Stimulated activated CD8-positive, alpha-beta memory T cell treated with anti-CD3 and anti-CD28 coated beads, Interleukin-4, amount 100 ng/mL, for 1 hour (primary cell): ENCODE results near the gene INAFM1.
"Not testable (repeated sequence)": the region's sequence is repeated elsewhere in the genome, so short reads cannot be mapped to it uniquely, and the experiment has no call there.

Source experiments
- DNase-seq, 2 donors: peaks; one replicate each; pipeline ENCODE4 v3.0.0-alpha.2; 2020; ENCODE audit warnings: low read depth in 2 of 2, low spot score in 1 of 2

Gene INAFM1

GRCh38 chr19:47267350-47267759 is 7.3 kb upstream of the INAFM1 start:
- no peak for DNase-seq

- DNase-seq, result no peak
These were observed 6.7 kb upstream of the INAFM1 start for GRCh38 chr19:47268028-47268427.

- no peak for DNase-seq
These were observed 5.1 kb upstream of the INAFM1 start for GRCh38 chr19:47269596-47269995.

GRCh38 chr19:47270408-47270807 is 4.3 kb upstream of the INAFM1 start:
- no peak for DNase-seq

GRCh38 chr19:47271949-47272348 is 2.7 kb upstream of the INAFM1 start:
- DNase-seq, result no peak

GRCh38 chr19:47272448-47273312 is 2.0 kb upstream of the INAFM1 start:
- no peak for DNase-seq

- DNase-seq, result peak; percentile 78 to 80
These were observed 1.2 kb upstream of the INAFM1 start for GRCh38 chr19:47273313-47274070.

- no peak for DNase-seq
These were observed 441 bp downstream of the INAFM1 start for GRCh38 chr19:47274891-47275761.

- DNase-seq, result no peak
These were observed 1.2 kb downstream of the INAFM1 start for GRCh38 chr19:47275791-47276461.

GRCh38 chr19:47276513-47276912 is 1.8 kb downstream of the INAFM1 start:
- DNase-seq, result not testable (repeated sequence)

- no peak for DNase-seq
These were observed 5.6 kb downstream of the INAFM1 start for GRCh38 chr19:47280183-47280797.

- no peak for DNase-seq
These were observed 8.8 kb downstream of the INAFM1 start for GRCh38 chr19:47283405-47284059.

- DNase-seq, result no peak
These were observed 9.7 kb downstream of the INAFM1 start for GRCh38 chr19:47284324-47284899.

- peak; percentile 53 to 57 for DNase-seq
These were observed 21.4 kb downstream of the INAFM1 start for GRCh38 chr19:47296036-47296435.

GRCh38 chr19:47300867-47301266 is 26.2 kb downstream of the INAFM1 start:
- not testable (repeated sequence) for DNase-seq

- DNase-seq, result no peak
These were observed 27.6 kb downstream of the INAFM1 start for GRCh38 chr19:47302249-47302648.

GRCh38 chr19:47303966-47304365 is 29.3 kb downstream of the INAFM1 start:
- no peak for DNase-seq

- peak; percentile 32 to 35 for DNase-seq
These were observed 30.6 kb downstream of the INAFM1 start for GRCh38 chr19:47305309-47305751.

GRCh38 chr19:47306303-47306702 is 31.6 kb downstream of the INAFM1 start:
- DNase-seq, result no peak
